ENCODE measurements around the gene KPNB1.

KPNB1 gene

GRCh38 chr17:47730681-47731080, 81.0 kb downstream of the KPNB1 start:
- Histone ChIP-seq H3F3A (ENCODE audit: insufficient read depth) (no peaks in the 10 kb centered on the region), H4K20me1 (ENCODE audit: low read depth, low read length) (no peaks in the 10 kb centered on the region), H3K79me2 (ENCODE audit: insufficient read depth, low read length) (no peaks in the 10 kb centered on the region), H3K27me3 (ENCODE audit: low read length) (no peaks in the 10 kb centered on the region), H3K9ac (ENCODE audit: low read length) (no peak overlapping the region), H3K9me2 (replicated peaks; ENCODE audit: insufficient read depth, low read length) (no peaks in the 10 kb centered on the region), H3K9me3 (ENCODE audit: insufficient read depth, low read length) (no peaks in the 10 kb centered on the region), H3K4me3 (ENCODE audit: insufficient read depth, low read length, poor library complexity, severe bottlenecking) (no peak overlapping the region), H2AFZ (ENCODE audit: low read depth, low read length, severe bottlenecking) (no peak overlapping the region), H3K4me2 (ENCODE audit: low read depth, low read length, poor library complexity, severe bottlenecking) (no peak overlapping the region), H3K27ac (ENCODE audit: low read depth, low read length) (no peak overlapping the region), H3K36me3 (ENCODE audit: low read length) (no peaks in the 10 kb centered on the region)
- TF ChIP-seq CTCF (IDR thresholded peaks at IDR 0.05; ENCODE audit: insufficient read depth, low read length, poor library complexity, severe bottlenecking) (no peak), EZH2phosphoT487 (conservative IDR thresholded peaks at IDR 0.05; ENCODE audit: low read length) (no peak)

- Histone ChIP-seq H4K20me1 (ENCODE audit: low read depth, low read length) (no peaks in the 10 kb centered on the region), H3K36me3 (ENCODE audit: low read length) (no peaks in the 10 kb centered on the region), H3K4me2 (ENCODE audit: low read depth, low read length, poor library complexity, severe bottlenecking) (no peak overlapping the region), H3K27ac (ENCODE audit: low read depth, low read length) (no peak overlapping the region), H3K27me3 (ENCODE audit: low read length) (no peaks in the 10 kb centered on the region), H3K9me3 (ENCODE audit: insufficient read depth, low read length) (no peaks in the 10 kb centered on the region), H3F3A (ENCODE audit: insufficient read depth) (no peaks in the 10 kb centered on the region), H3K9me2 (replicated peaks; ENCODE audit: insufficient read depth, low read length) (no peaks in the 10 kb centered on the region), H3K4me3 (ENCODE audit: insufficient read depth, low read length, poor library complexity, severe bottlenecking) (no peak overlapping the region), H2AFZ (ENCODE audit: low read depth, low read length, severe bottlenecking) (no peak overlapping the region), H3K79me2 (ENCODE audit: insufficient read depth, low read length) (no peaks in the 10 kb centered on the region), H3K9ac (ENCODE audit: low read length) (no peak overlapping the region)
- TF ChIP-seq CTCF (IDR thresholded peaks at IDR 0.05; ENCODE audit: insufficient read depth, low read length, poor library complexity, severe bottlenecking) (no peak), EZH2phosphoT487 (conservative IDR thresholded peaks at IDR 0.05; ENCODE audit: low read length) (no peak)
Observed at GRCh38 chr17:47731396-47731795, 81.7 kb downstream of the KPNB1 start.

- TF ChIP-seq CTCF (IDR thresholded peaks at IDR 0.05; ENCODE audit: insufficient read depth, low read length, poor library complexity, severe bottlenecking) (no peak), EZH2phosphoT487 (conservative IDR thresholded peaks at IDR 0.05; ENCODE audit: low read length) (no peak)
- Histone ChIP-seq H2AFZ (ENCODE audit: low read depth, low read length, severe bottlenecking) (no peak overlapping the region), H3K9me2 (replicated peaks; ENCODE audit: insufficient read depth, low read length) (no peaks in the 10 kb centered on the region), H3K4me3 (ENCODE audit: insufficient read depth, low read length, poor library complexity, severe bottlenecking) (no peak overlapping the region), H3K36me3 (ENCODE audit: low read length) (no peaks in the 10 kb centered on the region), H3K27me3 (ENCODE audit: low read length) (no peaks in the 10 kb centered on the region), H3K9ac (ENCODE audit: low read length) (no peak overlapping the region), H3K79me2 (ENCODE audit: insufficient read depth, low read length) (no peaks in the 10 kb centered on the region), H3K9me3 (ENCODE audit: insufficient read depth, low read length) (no peaks in the 10 kb centered on the region), H3F3A (ENCODE audit: insufficient read depth) (no peaks in the 10 kb centered on the region), H3K27ac (ENCODE audit: low read depth, low read length) (no peak overlapping the region), H3K4me2 (ENCODE audit: low read depth, low read length, poor library complexity, severe bottlenecking) (peak overlapping the region; percentile 54), H4K20me1 (ENCODE audit: low read depth, low read length) (no peaks in the 10 kb centered on the region)
Observed at GRCh38 chr17:47732399-47733046, 82.8 kb downstream of the KPNB1 start.

Data from SU-DHL-6 (cell line).